ENCODE results near the gene TMEM18.

Gene TMEM18

DNA sequence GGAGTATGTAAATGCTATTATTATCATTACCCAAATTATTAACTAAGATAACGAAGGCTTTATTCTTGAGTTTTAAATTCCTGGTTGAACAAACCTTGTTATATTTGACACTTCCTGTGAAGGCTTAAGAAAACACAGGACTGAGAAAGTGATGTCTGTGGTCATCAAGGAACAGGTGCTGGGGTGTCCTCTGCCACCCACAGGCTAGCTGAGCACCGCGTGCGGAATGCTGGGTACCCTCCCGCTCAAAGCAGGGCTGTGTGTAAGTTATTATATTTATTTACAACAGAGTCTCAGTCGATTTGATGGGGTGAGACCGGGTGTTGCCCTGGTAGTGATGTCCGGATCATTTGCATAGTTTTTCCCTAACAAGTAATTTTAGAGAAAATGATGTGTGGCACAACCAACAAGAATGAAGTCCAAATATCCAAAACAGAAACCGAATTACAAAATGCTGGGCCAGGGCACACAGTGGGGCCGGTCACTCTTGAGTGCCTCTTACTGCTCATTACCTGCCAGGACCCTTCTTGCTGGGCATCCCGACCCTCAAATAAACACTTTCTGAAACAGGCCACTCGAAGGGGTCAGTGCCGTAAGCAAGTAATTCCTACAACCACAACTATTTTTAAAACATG, 49.2 kb downstream of the TMEM18 start:
- DNase-seq (ENCODE audit: extremely low read depth, low read depth), result no peak
- TF ChIP-seq, protein P1, sequence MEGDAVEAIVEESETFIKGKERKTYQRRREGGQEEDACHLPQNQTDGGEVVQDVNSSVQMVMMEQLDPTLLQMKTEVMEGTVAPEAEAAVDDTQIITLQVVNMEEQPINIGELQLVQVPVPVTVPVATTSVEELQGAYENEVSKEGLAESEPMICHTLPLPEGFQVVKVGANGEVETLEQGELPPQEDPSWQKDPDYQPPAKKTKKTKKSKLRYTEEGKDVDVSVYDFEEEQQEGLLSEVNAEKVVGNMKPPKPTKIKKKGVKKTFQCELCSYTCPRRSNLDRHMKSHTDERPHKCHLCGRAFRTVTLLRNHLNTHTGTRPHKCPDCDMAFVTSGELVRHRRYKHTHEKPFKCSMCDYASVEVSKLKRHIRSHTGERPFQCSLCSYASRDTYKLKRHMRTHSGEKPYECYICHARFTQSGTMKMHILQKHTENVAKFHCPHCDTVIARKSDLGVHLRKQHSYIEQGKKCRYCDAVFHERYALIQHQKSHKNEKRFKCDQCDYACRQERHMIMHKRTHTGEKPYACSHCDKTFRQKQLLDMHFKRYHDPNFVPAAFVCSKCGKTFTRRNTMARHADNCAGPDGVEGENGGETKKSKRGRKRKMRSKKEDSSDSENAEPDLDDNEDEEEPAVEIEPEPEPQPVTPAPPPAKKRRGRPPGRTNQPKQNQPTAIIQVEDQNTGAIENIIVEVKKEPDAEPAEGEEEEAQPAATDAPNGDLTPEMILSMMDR (IDR thresholded peaks at IDR 0.05; ENCODE audit: low read depth, low read length, missing control alignments), result no peak
- H3K4me3 ChIP-seq (replicated peaks; ENCODE audit: low read depth, low read length), result no peak overlapping the region

DNA sequence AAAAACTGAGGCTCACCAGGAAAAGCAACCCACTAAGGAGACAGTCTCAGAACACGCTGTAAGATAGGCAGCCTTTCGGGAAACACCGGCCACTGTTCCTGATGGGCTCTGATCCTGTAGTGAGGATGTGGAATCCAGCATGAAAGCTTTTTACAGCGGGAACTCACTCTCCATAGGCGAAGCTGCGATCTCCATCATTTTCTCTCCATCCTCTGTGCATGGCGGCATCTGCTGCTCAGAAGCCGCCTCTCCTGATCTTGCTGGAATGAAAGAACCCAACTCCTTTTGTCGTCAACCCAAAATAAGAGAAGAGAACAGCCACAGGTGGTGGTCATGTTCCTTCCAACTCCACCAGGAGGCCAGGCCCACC, 49.9 kb downstream of the TMEM18 start:
- DNase-seq (ENCODE audit: extremely low read depth, low read depth), result no peak
- no peak overlapping the region for H3K4me3 ChIP-seq (replicated peaks; ENCODE audit: low read depth, low read length)
- TF ChIP-seq, protein P1 (IDR thresholded peaks at IDR 0.05; ENCODE audit: low read depth, low read length, missing control alignments), result no peak

DNA sequence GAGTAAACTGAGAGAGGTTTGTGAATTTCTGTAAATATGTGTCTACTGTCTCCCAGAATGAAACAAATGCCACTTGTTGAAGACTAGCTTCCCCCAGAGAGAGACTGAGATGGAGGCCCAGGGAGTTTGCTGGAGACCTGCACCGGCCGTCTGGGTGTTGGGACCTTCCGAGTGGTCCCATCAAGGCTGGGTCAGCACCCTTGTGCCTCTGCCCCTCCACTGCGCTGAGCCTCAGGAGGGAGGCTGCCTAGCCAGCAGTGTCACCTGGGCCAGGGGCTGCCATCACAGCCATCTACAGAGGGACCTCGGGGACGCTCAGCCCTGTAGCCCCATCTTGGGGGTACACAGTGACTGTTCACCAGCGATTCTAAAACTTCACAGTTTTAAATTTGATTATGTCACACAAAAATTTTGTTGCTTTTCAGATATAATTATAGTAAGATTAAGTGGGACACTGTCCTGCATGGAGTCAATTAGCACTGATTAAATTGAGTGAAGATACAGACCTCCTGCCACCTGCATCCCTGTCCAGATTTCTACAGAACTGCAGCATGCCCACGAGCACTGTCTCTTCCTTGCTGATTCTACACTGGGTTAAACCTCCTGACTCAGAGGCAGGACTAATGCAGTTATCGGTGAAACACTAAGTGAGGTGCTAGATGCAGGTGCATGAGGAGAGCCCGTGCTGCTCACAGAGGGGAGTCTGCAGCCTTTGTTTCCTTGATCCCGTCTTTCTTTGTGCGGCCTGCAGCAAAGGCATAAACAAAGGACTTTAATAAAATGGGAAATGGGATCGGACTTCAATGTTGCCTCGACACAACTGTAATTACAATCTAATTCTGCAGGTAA, 50.5 kb downstream of the TMEM18 start:
- no peak for DNase-seq (ENCODE audit: extremely low read depth, low read depth)
- TF ChIP-seq, protein P1 (IDR thresholded peaks at IDR 0.05; ENCODE audit: low read depth, low read length, missing control alignments), result no peak

DNA sequence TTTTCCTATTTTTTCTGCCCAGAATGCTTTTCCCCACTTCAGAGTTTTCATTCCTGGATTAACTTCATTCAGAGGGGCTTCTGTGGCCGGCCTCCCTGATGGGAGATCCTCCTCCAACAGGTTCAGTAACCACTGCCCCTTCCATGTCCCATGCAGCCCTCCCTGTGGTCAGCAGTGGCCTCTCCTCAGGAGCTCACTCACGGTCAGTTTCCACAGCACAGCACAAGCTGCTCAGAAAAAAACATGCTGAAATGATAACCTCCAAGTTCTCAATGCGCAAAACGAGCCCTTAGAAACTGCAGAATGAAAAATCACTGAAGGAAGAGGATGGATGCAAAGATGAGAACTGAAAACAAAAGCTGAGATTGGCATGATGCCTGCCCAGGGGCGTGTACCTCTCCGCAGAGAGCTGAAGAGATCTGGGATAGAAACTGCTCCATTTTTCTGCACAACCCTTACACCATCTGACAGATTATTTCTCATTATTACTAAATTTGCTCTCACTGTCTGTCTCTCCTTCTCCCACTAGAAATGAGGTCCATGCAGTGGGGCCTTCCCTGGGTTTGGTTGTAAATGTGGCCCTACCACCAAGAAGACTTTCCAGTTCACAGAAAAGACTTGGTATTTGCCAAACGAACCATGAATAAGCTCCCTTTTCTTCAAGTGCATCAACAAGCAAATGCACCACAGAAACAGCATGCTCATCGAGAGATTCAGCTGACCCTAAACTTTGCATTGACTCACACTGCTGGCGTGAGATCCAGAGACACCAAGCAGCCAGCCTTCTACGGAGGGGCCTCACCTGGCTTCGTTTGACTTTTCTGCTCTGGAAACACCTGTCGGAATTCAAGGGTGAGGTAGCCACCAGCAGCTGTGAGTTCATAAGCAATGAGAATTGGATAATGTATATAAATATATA, 51.5 kb downstream of the TMEM18 start:
- H3K4me3 ChIP-seq (replicated peaks; ENCODE audit: low read depth, low read length), result no peak overlapping the region
- DNase-seq (ENCODE audit: extremely low read depth, low read depth), result no peak
- TF ChIP-seq, protein P1 (IDR thresholded peaks at IDR 0.05; ENCODE audit: low read depth, low read length, missing control alignments), result no peak

More for the DNA sequence above, 50.5 kb downstream of the TMEM18 start:
- no peak overlapping the region for H3K4me3 ChIP-seq (replicated peaks; ENCODE audit: low read depth, low read length)

DNA sequence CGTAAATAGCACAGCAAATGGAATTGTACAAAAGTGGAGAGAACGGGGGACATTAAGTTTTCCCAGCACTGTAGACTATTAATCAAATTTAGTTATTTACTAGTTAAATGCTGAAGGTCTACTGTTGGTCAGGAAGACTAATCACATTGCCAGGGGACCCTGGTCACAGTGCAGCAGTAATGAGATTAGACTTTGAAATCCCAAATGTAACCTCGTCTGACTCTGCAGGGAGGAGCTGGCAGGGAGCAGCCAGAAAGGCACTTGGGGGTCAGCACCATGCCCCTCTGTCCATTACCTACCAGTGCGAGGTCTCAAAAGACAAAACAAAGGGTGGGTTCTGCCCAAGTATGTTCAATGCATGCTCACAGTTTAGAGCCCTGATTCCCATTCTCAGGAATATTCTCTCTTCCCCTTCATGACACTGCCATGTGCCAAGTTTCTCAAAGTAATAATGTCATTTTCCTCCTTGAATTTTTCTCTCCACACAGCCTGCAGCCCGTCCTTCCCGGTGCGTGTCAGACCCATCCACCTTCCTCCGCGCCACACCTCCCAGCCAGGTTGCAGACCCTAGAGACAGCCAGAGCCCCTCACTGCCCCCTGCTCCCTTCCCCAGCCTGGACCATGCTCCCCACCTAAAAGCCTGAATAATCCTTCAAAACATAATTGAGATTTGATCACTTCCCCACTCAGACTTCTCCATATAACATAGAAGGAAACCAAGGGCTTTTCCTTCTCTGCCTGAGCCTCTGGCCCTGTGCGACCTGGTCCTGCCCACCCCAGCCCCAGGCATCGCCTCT, 52.5 kb downstream of the TMEM18 start:
- DNase-seq (ENCODE audit: extremely low read depth, low read depth), result no peak
- H3K4me3 ChIP-seq (replicated peaks; ENCODE audit: low read depth, low read length), result no peak overlapping the region
- TF ChIP-seq, protein P1 (IDR thresholded peaks at IDR 0.05; ENCODE audit: low read depth, low read length, missing control alignments), result no peak

DNA sequence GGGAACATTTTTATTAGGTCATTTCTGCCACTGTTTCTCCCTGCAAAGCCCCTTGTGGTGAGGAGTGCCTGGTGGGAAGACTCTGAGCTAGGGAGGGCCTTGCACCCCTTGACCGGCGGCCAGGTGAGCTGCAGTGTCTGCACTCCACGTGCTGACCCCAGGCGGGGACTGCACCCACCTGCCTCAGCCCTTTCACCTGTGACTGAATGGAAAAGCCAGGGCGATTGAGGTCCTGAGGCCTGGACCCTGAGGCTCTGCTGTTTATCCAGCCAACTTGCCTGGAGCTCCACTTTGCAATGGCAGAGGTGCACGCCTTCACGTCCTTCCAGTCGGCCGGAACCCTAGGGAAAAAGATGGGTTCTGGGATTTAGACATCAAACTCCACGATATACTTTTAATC, 53.1 kb downstream of the TMEM18 start:
- TF ChIP-seq, protein P1 (IDR thresholded peaks at IDR 0.05; ENCODE audit: low read depth, low read length, missing control alignments), result no peak
- no peak overlapping the region for H3K4me3 ChIP-seq (replicated peaks; ENCODE audit: low read depth, low read length)
- DNase-seq (ENCODE audit: extremely low read depth, low read depth), result no peak

Measured in HFF-Myc (cell line).